NT2/D1 (cell line): ENCODE data around the gene SEC61A2.

ENCODE experiments used
- SUZ12 ChIP-seq: IDR thresholded peaks from 2 replicates; pipeline ENCODE4 v1.6.1; 2011; ENCODE audit not compliant: insufficient read length, insufficient read depth; ENCODE audit errors: extremely low read depth
- YY1 ChIP-seq: IDR thresholded peaks from 2 replicates; pipeline ENCODE4 v1.6.1; 2011; ENCODE audit not compliant: insufficient read length, insufficient read depth
- ZNF274 ChIP-seq: IDR thresholded peaks from 2 replicates; pipeline ENCODE4 v1.6.1; 2011; ENCODE audit warnings: mild to moderate bottlenecking, low read depth, low read length

GRCh38 chr10:12113627-12114026 is 15.8 kb upstream of the SEC61A2 start:
- no peak for TF ChIP-seq YY1
- no peak for TF ChIP-seq ZNF274
- no peak for TF ChIP-seq SUZ12
